Fibroblast of villous mesenchyme (primary cell): ENCODE measurements around the gene NR6A1. TPM values are rescaled to one million over a fixed set of nuclear protein-coding genes. Genes with fewer than 3 reads are reported as not detected.
A peak's percentile ranks its signal among the peaks of the same experiment; 100 is the strongest.

Source experiments
- DNase-seq: peaks from one replicate; pipeline ENCODE4 v3.0.0-alpha.2; 2010; ENCODE audit warnings: low read depth
- H3K4me3 ChIP-seq: 2 replicates; pipeline ENCODE4 v1.5.1; 2011; ENCODE audit warnings: low read depth, mild to moderate bottlenecking, low read length
- small RNA-seq: library from RNA; depleted of rRNA; stranded (forward); fragments of <200 nt; gene quantifications from one replicate; pipeline ENCODE3, GENCODE V24; 2012
- total RNA-seq: library from RNA; depleted of rRNA; stranded (reverse); fragments of >200 nt; gene quantifications from 2 replicates; pipeline ENCODE4 v1.2.3, GENCODE V29; 2012
- TF ChIP-seq, protein P1 (sequence below): IDR thresholded peaks from 2 replicates; pipeline ENCODE4 v1.5.1; 2012; ENCODE audit warnings: low read depth, mild to moderate bottlenecking, low read length; ENCODE audit not compliant: insufficient read depth

NR6A1 gene
- total RNA-seq, 1 donor: under 0.01 TPM

DNA sequence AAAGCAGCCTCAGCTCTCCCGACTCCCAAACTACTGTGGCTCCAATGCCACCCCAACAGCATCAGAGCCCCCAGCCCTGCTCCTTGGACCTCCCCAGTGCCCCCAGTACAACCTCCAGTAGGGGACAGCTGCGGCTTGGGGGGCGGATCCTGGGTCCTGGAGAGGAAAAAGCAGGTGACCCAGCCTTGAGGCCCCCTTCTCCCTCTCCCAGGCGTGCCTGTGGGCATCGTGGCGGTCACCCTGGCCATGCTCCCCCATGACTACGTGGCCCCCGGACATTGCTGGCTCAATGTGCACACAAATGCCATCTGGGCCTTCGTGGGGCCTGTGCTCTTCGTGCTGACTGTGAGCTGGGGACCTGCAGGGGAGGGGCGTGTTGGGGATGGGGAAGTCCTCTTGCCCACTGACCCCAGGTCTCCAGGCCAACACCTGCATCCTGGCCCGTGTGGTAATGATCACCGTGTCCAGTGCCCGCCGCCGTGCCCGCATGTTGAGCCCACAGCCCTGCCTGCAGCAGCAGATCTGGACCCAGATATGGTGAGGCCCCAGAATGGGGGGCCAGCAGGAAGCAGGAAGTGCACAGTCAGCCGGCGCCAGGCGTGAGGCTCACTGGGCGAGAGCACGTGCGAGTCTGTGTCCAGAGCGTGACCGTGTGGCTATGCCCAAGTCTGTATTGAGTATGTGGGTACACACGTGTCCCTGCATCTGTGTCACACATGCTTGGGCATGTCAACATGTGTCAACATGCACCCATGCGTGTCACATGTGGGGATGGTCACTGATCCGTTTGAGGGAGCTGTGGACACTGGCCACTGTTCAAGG is 301.9 kb downstream of the NR6A1 start:
- TF ChIP-seq, protein P1, sequence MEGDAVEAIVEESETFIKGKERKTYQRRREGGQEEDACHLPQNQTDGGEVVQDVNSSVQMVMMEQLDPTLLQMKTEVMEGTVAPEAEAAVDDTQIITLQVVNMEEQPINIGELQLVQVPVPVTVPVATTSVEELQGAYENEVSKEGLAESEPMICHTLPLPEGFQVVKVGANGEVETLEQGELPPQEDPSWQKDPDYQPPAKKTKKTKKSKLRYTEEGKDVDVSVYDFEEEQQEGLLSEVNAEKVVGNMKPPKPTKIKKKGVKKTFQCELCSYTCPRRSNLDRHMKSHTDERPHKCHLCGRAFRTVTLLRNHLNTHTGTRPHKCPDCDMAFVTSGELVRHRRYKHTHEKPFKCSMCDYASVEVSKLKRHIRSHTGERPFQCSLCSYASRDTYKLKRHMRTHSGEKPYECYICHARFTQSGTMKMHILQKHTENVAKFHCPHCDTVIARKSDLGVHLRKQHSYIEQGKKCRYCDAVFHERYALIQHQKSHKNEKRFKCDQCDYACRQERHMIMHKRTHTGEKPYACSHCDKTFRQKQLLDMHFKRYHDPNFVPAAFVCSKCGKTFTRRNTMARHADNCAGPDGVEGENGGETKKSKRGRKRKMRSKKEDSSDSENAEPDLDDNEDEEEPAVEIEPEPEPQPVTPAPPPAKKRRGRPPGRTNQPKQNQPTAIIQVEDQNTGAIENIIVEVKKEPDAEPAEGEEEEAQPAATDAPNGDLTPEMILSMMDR: no peak
- DNase-seq: no peak
- H3K4me3 ChIP-seq: no peak overlapping the region

DNA sequence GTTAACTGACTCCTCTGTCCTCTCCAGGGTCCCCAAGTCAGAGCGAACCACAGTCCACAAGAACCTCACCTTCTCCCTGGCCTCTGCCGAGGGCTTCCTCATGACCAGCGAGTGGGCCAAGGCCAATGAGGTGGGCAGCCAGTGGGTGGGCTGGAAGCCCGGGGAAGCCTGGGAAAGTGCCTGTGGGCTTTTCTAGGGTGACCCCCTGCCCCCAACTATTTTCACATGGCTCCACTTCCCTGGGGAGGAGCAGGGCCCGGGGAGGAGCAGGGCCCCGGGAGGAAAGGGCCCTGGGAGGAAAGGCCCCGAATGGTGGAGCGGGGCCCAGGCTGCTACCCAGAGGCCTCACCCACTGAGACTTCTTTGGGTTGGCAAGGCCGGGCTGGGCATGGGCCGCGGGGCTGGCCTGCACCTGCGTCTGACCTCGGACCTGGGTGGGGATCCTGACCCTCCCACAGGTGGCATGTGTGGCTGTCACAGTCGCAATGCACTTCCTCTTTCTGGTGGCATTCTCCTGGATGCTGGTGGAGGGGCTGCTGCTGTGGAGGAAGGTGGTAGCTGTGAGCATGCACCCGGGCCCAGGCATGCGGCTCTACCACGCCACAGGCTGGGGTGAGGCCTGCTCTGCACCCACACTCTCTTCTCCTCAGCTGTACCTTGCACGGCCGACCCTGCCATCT is 302.9 kb downstream of the NR6A1 start:
- H3K4me3 ChIP-seq: no peak overlapping the region
- TF ChIP-seq, protein P1: no peak
- no peak for DNase-seq

DNA sequence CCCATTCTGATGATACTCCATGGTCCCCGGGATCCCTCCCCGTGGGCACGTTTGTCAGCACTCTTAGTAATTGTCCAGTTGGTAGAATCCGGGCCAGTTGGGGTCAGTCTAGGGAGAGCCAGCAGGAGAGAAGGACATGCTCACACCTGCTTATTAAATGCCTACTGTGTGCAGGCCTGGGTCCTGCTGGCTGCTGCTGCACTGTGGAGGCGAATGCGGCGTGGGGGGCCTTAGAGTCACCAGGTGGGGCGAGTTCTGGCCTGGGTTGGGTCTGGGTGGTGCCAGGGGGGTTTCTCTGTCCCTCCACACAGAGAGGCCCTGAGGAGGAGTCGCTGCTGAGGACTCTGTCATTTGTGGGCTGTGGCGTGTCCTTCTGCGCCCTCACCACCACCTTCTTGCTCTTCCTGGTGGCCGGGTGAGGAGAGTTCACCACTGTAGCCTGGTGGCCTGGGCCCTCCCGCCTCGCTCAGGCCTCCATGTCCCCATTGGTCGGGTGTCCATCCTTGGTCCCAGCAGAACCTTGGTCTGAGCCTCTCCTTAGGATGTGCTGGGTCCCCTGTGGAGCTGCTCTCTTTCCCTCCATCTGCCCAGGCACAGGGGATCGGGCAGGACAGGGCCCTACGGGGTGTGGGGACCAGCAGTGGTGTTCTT is 303.6 kb downstream of the NR6A1 start:
- TF ChIP-seq, protein P1: no peak
- H3K4me3 ChIP-seq: no peak overlapping the region
- DNase-seq: no peak

Small RNA genes lying within 50 kb of the gene (small RNA-seq; reads per million reads assigned to genes)
- gene MIR181A2 (938 reads per million, percentile 99 among the genes with 10 or more reads in this experiment), gene MIR181B2 (676 reads per million, percentile 99 among the genes with 10 or more reads in this experiment), gene RN7SL302P (not detected)

Other genes with a start within 250 kb of the NR6A1 start
- 4.3 and 5.5 TPM in 2 replicates for gene OLFML2A, start 5.8 kb upstream of the NR6A1 start, total RNA-seq
- gene WDR38, start 82.1 kb upstream of the NR6A1 start, total RNA-seq: not detected in 2 replicates
- gene RPL35, start 90.6 kb upstream of the NR6A1 start, total RNA-seq: 1,727 and 1,986 TPM in 2 replicates
- gene ARPC5L, start 90.8 kb upstream of the NR6A1 start, total RNA-seq: 14.2 TPM in 2 replicates
- 9.9 and 11.3 TPM in 2 replicates for gene GOLGA1, start 169.8 kb upstream of the NR6A1 start, total RNA-seq